CMK (cell line): ENCODE results near the gene KREMEN2.

ENCODE experiments used
- DNase-seq: peaks from one replicate; pipeline ENCODE4 v3.0.0-alpha.2; 2010; ENCODE audit warnings: low read depth

Gene KREMEN2

GRCh38 chr16:3007059-3007956, 43.2 kb downstream of the KREMEN2 start:
- DNase-seq, result no peak

- DNase-seq, result peak; percentile 94
Measured at GRCh38 chr16:3007957-3008689, 44.0 kb downstream of the KREMEN2 start.

- DNase-seq, result no peak
Measured at GRCh38 chr16:3008690-3009037, 44.6 kb downstream of the KREMEN2 start.

DNA sequence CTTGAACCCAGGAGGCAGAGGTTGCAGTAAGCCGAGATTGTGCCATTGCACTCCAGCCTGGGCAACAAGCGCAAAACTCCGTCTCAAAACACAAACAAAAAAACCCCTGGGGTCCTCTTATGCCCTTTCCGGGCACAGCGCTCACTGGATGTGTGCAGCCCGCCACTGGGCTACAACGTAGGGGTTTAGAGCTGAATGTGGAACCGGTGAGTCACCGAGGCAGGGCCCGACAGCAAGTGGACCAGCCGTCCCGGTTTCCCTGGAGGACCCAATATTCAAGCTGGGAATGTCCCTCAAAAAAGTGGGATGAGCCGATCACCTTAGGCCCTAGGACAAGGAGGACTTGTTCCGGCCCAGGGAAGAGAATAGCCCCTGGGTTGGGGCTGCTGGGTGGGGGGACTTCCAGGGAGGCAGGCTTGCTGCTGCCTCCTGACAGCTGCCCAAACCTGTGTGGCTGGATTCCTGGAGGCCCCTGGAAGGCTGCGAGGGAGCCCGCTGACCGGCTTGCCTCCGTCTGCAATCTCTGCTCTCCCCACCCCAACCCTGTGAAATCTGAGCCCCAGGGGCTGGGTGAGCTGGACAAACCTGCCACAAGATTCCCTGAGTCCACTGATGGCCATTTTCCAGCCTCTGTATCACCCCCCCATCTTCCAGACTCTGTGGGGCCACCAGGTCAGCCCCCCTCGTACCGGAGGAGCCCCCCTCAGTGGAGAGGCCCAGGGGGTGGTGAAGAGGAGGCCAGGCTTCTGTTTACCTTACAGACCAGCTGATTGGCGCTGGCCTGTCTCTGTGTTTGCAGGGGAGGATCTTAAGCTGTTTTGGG, 45.7 kb downstream of the KREMEN2 start:
- no peak for DNase-seq

GRCh38 chr16:3010510-3010909, 46.4 kb downstream of the KREMEN2 start:
- no peak for DNase-seq

- DNase-seq, result no peak
Measured at GRCh38 chr16:3012246-3012645, 48.2 kb downstream of the KREMEN2 start.

- no peak for DNase-seq
Measured at GRCh38 chr16:3012828-3013420, 48.8 kb downstream of the KREMEN2 start, which contains the start of gene CLDN9. Gene CLDN9 (plus strand): TSS chr16:3012923. CDS start chr16:3013363, 440 bp downstream.

- DNase-seq, result no peak
Measured at GRCh38 chr16:3013491-3013951, 49.4 kb downstream of the KREMEN2 start.

DNA sequence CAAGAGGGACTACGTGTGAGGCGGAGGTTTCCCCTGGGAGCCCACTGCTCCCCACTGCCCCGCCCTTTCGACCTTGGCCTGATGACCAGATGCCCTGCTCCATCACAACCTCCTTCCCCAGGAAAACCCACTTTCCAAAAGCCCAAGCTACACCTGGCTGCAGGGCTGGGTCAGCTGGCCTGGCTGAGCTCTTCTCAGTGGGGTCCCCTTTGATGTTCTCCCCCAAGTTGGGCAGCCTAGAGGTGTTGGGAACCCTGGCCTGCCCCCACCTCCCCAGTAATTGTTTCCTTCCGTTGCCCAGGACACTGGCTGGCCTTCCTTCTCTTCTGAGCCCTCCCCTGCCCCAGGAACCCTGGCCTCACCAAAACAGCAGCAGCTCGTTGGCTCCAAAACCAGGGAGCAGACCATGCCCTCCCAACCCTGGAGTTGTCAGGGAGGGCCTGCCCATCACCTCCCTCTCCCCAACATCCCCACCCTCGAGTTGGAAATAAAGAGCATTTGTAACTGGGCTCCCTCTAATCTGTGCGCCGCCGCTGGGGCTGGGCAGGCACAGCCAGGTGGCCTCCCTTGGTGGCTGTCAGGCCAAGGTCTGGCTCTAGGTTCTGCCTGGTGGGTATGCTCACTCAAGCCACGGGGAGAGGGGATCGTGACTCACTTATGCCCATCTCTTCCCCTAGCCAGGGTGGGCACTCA, 50.1 kb downstream of the KREMEN2 start:
- DNase-seq, result no peak

- DNase-seq, result no peak
Measured at GRCh38 chr16:3014971-3015370, 50.9 kb downstream of the KREMEN2 start.

DNA sequence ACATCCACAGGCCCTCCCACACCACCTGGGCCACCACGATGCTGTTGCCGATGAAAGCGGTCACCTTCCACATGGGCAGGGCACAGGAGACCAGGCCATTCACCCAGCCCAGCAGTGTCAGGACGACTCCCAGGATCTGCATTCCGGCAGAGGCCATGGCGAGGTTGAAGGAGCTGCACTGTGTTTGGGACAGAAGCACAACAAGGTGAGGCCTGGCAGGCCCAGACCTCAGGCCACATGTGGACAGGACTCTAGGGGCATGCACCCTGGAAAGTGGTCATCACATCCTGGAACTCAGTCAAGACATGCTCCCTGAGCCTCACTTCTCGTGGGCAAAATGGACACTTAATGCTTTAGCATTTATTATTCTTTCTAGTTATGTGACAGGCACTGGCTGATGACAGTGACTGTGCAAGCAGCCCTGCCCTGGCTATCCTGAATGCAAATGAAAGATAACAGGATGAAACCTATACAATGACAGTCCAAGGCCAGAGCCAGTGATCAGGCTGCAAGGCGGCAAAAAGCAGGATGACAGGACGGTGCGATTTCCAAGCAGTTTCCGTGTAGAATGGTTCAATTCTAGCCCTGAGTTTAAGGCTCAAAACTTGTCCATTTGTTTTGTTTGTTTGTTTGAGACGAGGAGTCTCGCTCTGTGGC, 51.9 kb downstream of the KREMEN2 start:
- no peak for DNase-seq

DNA sequence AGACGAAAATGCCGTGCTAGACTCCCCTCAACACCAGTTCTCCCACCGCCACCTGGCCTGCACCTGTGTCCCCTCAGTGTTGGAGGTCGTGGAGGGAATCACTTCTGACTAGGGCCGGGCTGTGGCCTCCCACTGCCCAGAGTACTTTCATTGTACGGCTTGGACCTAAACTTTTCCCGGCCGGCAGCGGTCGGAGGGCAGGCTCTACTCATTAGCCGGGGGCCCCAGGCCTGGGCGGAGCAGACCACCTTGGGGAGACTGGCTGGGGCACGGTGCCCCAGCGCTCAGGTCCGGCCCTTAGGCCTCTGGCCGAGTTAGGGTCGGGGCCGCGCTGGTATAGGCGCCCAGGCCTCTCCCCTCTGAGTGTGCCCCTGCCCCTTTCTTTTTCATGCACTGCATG, 53.3 kb downstream of the KREMEN2 start:
- no peak for DNase-seq
